Measurements from ENCODE around the gene RTKN. TPM values are rescaled to one million over a fixed set of nuclear protein-coding genes. Genes with fewer than 3 reads are reported as not detected.

RTKN gene
- total RNA-seq, 2 donors from 2014 or later = 3.1 to 4.8 TPM

GRCh38 chr2:74439803-74440377 lies 1.8 kb downstream of the RTKN start:
- peaks cover 43% of the 10 kb centered on the region for H3K27me3 Mint-ChIP-seq (ENCODE audit: low read depth)
- DNase-seq (no peak), ATAC-seq (replicated peaks in 1 of 2) (no peak)
- no peaks in the 10 kb centered on the region for H3K36me3 Mint-ChIP-seq (ENCODE audit: insufficient read depth in 2 of 2)
- peak overlapping the region; percentile 11 to 78 for H3K4me3 Mint-ChIP-seq
- H3K4me1 Mint-ChIP-seq (ENCODE audit: low read depth) = peaks cover 10% of the 10 kb centered on the region
- no peaks in the 10 kb centered on the region for H3K9me3 Mint-ChIP-seq
- no peak overlapping the region for H3K27ac Mint-ChIP-seq

GRCh38 chr2:74439373-74439772 lies 2.4 kb downstream of the RTKN start:
- Mint-ChIP-seq H3K4me1 (ENCODE audit: low read depth) (peaks cover 10% of the 10 kb centered on the region), H3K4me3 (peak overlapping the region in 1 of 2 donors; percentile 78), H3K36me3 (ENCODE audit: insufficient read depth in 2 of 2) (no peaks in the 10 kb centered on the region), H3K27me3 (ENCODE audit: low read depth) (peaks cover 38% of the 10 kb centered on the region), H3K27ac (no peak overlapping the region), H3K9me3 (no peaks in the 10 kb centered on the region)
- DNase-seq (no peak), ATAC-seq (replicated peaks in 1 of 2) (no peak)

GRCh38 chr2:74438248-74438647 lies 3.5 kb downstream of the RTKN start:
- Mint-ChIP-seq H3K4me1 (ENCODE audit: low read depth) (peaks cover 10% of the 10 kb centered on the region), H3K27ac (no peak overlapping the region), H3K36me3 (ENCODE audit: insufficient read depth in 2 of 2) (no peaks in the 10 kb centered on the region), H3K9me3 (no peaks in the 10 kb centered on the region), H3K4me3 (no peak overlapping the region), H3K27me3 (ENCODE audit: low read depth) (peaks cover 37% of the 10 kb centered on the region)
- DNase-seq (no peak), ATAC-seq (replicated peaks in 1 of 2) (no peak)

- DNase-seq = no peak
- Mint-ChIP-seq H3K36me3 (ENCODE audit: insufficient read depth in 2 of 2) (no peaks in the 10 kb centered on the region), H3K27ac (no peak overlapping the region), H3K27me3 (ENCODE audit: low read depth) (peaks cover 31% of the 10 kb centered on the region), H3K4me1 (ENCODE audit: low read depth) (peaks cover 10% of the 10 kb centered on the region), H3K4me3 (no peak overlapping the region), H3K9me3 (no peaks in the 10 kb centered on the region)
- ATAC-seq (replicated peaks in 1 of 2) = no peak
Measured at GRCh38 chr2:74436848-74437695, 4.7 kb downstream of the RTKN start.

GRCh38 chr2:74436111-74436805 lies 5.5 kb downstream of the RTKN start:
- no peak for DNase-seq
- no peak overlapping the region for H3K4me3 Mint-ChIP-seq
- peaks cover 10% of the 10 kb centered on the region for H3K4me1 Mint-ChIP-seq (ENCODE audit: low read depth)
- H3K9me3 Mint-ChIP-seq = no peaks in the 10 kb centered on the region
- peaks cover 29% of the 10 kb centered on the region for H3K27me3 Mint-ChIP-seq (ENCODE audit: low read depth)
- no peaks in the 10 kb centered on the region for H3K36me3 Mint-ChIP-seq (ENCODE audit: insufficient read depth in 2 of 2)
- ATAC-seq (replicated peaks in 1 of 2) = no peak
- no peak overlapping the region for H3K27ac Mint-ChIP-seq

- ATAC-seq (replicated peaks in 1 of 2) (no peak), DNase-seq (no peak)
- H3K36me3 Mint-ChIP-seq (ENCODE audit: insufficient read depth in 2 of 2) = peaks cover 0 to 2% of the 10 kb centered on the region in 2 donors
- H3K4me3 Mint-ChIP-seq = no peak overlapping the region
- H3K27ac Mint-ChIP-seq = no peak overlapping the region
- no peaks in the 10 kb centered on the region for H3K4me1 Mint-ChIP-seq (ENCODE audit: low read depth)
- H3K9me3 Mint-ChIP-seq = no peaks in the 10 kb centered on the region
- no peaks in the 10 kb centered on the region for H3K27me3 Mint-ChIP-seq (ENCODE audit: low read depth)
Measured at GRCh38 chr2:74430502-74430901, 11.2 kb downstream of the RTKN start.

- DNase-seq (no peak), ATAC-seq (replicated peaks in 1 of 2) (no peak)
- peaks cover 0 to 4% of the 10 kb centered on the region in 2 donors for H3K36me3 Mint-ChIP-seq (ENCODE audit: insufficient read depth in 2 of 2)
- H3K4me1 Mint-ChIP-seq (ENCODE audit: low read depth) = no peaks in the 10 kb centered on the region
- no peaks in the 10 kb centered on the region for H3K27me3 Mint-ChIP-seq (ENCODE audit: low read depth)
- no peak overlapping the region for H3K27ac Mint-ChIP-seq
- H3K4me3 Mint-ChIP-seq = no peak overlapping the region
- H3K9me3 Mint-ChIP-seq = no peaks in the 10 kb centered on the region
Measured at GRCh38 chr2:74429487-74430451, 12.0 kb downstream of the RTKN start.

- Mint-ChIP-seq H3K27ac (no peak overlapping the region), H3K36me3 (ENCODE audit: insufficient read depth in 2 of 2) (peaks cover 0 to 4% of the 10 kb centered on the region in 2 donors), H3K27me3 (ENCODE audit: low read depth) (no peaks in the 10 kb centered on the region), H3K4me1 (ENCODE audit: low read depth) (peaks cover 1% of the 10 kb centered on the region), H3K4me3 (no peak overlapping the region), H3K9me3 (no peaks in the 10 kb centered on the region)
- DNase-seq (no peak), ATAC-seq (replicated peaks in 1 of 2) (no peak)
Measured at GRCh38 chr2:74428675-74429074, 13.1 kb downstream of the RTKN start.

GRCh38 chr2:74427551-74427950 lies 14.2 kb downstream of the RTKN start:
- no peak for DNase-seq

GRCh38 chr2:74426181-74426758 lies 15.5 kb downstream of the RTKN start:
- no peak for DNase-seq
- Mint-ChIP-seq H3K27ac (no peak overlapping the region), H3K36me3 (ENCODE audit: insufficient read depth in 2 of 2) (peaks cover 2 to 4% of the 10 kb centered on the region in 2 donors), H3K9me3 (no peaks in the 10 kb centered on the region), H3K4me3 (no peak overlapping the region), H3K4me1 (ENCODE audit: low read depth) (peaks cover 21% of the 10 kb centered on the region), H3K27me3 (ENCODE audit: low read depth) (no peaks in the 10 kb centered on the region)
- ATAC-seq (replicated peaks in 1 of 2) = no peak

More at GRCh38 chr2:74427551-74427950, 14.2 kb downstream of the RTKN start:
- Mint-ChIP-seq H3K4me1 (ENCODE audit: low read depth) (peaks cover 13% of the 10 kb centered on the region), H3K27me3 (ENCODE audit: low read depth) (no peaks in the 10 kb centered on the region), H3K36me3 (ENCODE audit: insufficient read depth in 2 of 2) (peaks cover 2 to 4% of the 10 kb centered on the region in 2 donors), H3K9me3 (no peaks in the 10 kb centered on the region), H3K4me3 (no peak overlapping the region), H3K27ac (no peak overlapping the region)
- no peak for ATAC-seq (replicated peaks in 1 of 2)

GRCh38 chr2:74425523-74425922 lies 16.2 kb downstream of the RTKN start:
- peaks cover 28% of the 10 kb centered on the region for H3K4me1 Mint-ChIP-seq (ENCODE audit: low read depth)

GRCh38 chr2:74424995-74425406 lies 16.7 kb downstream of the RTKN start:
- no peak overlapping the region for H3K4me3 Mint-ChIP-seq
- DNase-seq (no peak), ATAC-seq (replicated peaks in 1 of 2) (no peak)
- peaks cover 33% of the 10 kb centered on the region for H3K4me1 Mint-ChIP-seq (ENCODE audit: low read depth)
- no peaks in the 10 kb centered on the region for H3K27me3 Mint-ChIP-seq (ENCODE audit: low read depth)
- no peaks in the 10 kb centered on the region for H3K9me3 Mint-ChIP-seq
- peaks cover 2 to 4% of the 10 kb centered on the region in 2 donors for H3K36me3 Mint-ChIP-seq (ENCODE audit: insufficient read depth in 2 of 2)
- H3K27ac Mint-ChIP-seq = no peak overlapping the region

More at GRCh38 chr2:74425523-74425922, 16.2 kb downstream of the RTKN start:
- Mint-ChIP-seq H3K9me3 (no peaks in the 10 kb centered on the region), H3K27me3 (ENCODE audit: low read depth) (no peaks in the 10 kb centered on the region), H3K4me3 (no peak overlapping the region), H3K36me3 (ENCODE audit: insufficient read depth in 2 of 2) (peaks cover 2 to 4% of the 10 kb centered on the region in 2 donors), H3K27ac (no peak overlapping the region)
- DNase-seq (no peak), ATAC-seq (replicated peaks in 1 of 2) (no peak)
